Cardiac muscle cell (in vitro differentiated cells and primary cell): ENCODE data around the gene ZNF469. TPM values are rescaled to one million over a fixed set of nuclear protein-coding genes. Genes with fewer than 3 reads are reported as not detected.

Experiments used
- DNase-seq, 2 donors: peaks; one replicate each; pipeline versions ENCODE4 v3.0.0 to v3.0.0-alpha.2; 2010 to 2017; ENCODE audit warnings: low read depth in 1 of 2, low spot score in 1 of 2
- H3K27ac ChIP-seq: fragments of 200-600 bp; sonication (generic); 2 replicates; pipeline ENCODE4 v1.5.1; 2016
- H3K27me3 ChIP-seq: fragments of 200-600 bp; sonication (generic); 2 replicates; pipeline ENCODE4 v1.6.0; 2016; ENCODE audit warnings: control low read depth
- H3K36me3 ChIP-seq: fragments of 200-600 bp; sonication (generic); 2 replicates; pipeline ENCODE4 v1.5.1; 2016; ENCODE audit warnings: control low read depth
- H3K4me1 ChIP-seq: fragments of 200-600 bp; sonication (generic); 2 replicates; pipeline ENCODE4 v1.8.1; 2017; ENCODE audit warnings: low read depth, mild to moderate bottlenecking, mixed run types
- H3K4me3 ChIP-seq: fragments of 200-600 bp; sonication (generic); 2 replicates; pipeline ENCODE4 v1.5.1; 2016; ENCODE audit warnings: mild to moderate bottlenecking
- H3K9me3 ChIP-seq: fragments of 200-600 bp; sonication (generic); 2 replicates; pipeline ENCODE4 v1.5.1; 2017; ENCODE audit warnings: low read depth, mild to moderate bottlenecking, control low read depth
- polyA plus RNA-seq: library from polyadenylated mRNA; unstranded; fragments of >200 nt; fragmentation: Nextera tagmentation; extraction: Ambion mirVana; gene quantifications from 2 replicates; pipeline ENCODE4 v1.2.1, GENCODE V29; 2016
- total RNA-seq: library from RNA; depleted of rRNA; stranded (reverse); fragments of >200 nt; gene quantifications from 2 replicates; pipeline ENCODE4 v1.2.3, GENCODE V29; 2016
- TF ChIP-seq, protein P1 (sequence below): IDR thresholded peaks from 2 replicates; pipeline ENCODE4 v1.5.1; 2012; ENCODE audit warnings: low read depth, mild to moderate bottlenecking, low read length

Gene ZNF469
- total and polyA plus RNA-seq, 2 experiments from 2014 or later, result 0.09 to 0.24 TPM

DNA sequence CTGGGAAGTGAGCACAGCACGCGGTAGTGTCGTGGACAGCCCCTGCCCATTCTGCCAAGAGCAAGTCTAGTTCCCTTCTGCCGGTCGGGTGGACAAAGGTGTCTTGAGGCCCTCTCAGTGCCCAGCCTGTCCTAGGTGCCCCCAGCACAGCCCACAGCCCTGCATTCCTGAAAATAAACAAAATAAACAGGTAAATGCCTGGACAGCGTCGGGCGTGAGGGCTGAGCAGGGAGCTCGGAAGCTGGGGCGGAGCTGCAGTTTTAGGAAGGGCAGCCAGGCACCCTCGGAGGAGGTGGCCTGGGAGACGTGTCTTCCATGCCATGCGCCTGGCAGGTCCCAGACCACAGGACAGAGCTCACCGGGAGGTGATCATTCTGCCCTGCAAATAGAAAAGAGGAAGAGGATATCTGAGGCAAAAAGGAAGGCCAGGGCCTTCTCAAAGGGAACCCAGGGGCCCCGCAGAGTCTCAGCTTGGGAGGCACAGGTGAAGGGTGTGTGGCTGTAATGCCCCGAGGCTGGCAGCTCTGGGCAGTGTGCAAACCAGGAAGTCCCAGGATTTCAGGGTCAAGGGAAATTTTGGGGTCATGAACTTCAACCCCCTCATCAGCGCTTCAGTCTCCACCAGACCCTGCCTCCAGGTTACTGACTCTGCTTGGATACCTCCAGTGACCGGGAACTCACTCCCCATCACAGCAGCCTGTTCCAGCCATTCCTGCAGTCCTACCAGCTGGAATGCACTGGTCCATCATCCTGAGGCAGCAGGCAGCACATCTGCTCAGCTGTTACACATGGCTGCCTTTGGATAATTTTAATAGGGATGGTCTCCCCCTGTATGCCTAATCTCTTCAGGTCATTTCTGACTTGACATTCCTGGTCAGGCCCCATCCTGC is 1.7 kb downstream of the ZNF469 start:
- Histone ChIP-seq H3K27ac (no peak overlapping the region), H3K9me3 (no peaks in the 10 kb centered on the region), H3K27me3 (peaks cover 82% of the 10 kb centered on the region), H3K4me3 (no peak overlapping the region), H3K36me3 (no peaks in the 10 kb centered on the region), H3K4me1 (no peaks in the 10 kb centered on the region)
- no peak for DNase-seq
- TF ChIP-seq, protein P1, sequence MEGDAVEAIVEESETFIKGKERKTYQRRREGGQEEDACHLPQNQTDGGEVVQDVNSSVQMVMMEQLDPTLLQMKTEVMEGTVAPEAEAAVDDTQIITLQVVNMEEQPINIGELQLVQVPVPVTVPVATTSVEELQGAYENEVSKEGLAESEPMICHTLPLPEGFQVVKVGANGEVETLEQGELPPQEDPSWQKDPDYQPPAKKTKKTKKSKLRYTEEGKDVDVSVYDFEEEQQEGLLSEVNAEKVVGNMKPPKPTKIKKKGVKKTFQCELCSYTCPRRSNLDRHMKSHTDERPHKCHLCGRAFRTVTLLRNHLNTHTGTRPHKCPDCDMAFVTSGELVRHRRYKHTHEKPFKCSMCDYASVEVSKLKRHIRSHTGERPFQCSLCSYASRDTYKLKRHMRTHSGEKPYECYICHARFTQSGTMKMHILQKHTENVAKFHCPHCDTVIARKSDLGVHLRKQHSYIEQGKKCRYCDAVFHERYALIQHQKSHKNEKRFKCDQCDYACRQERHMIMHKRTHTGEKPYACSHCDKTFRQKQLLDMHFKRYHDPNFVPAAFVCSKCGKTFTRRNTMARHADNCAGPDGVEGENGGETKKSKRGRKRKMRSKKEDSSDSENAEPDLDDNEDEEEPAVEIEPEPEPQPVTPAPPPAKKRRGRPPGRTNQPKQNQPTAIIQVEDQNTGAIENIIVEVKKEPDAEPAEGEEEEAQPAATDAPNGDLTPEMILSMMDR, result no peak

DNA sequence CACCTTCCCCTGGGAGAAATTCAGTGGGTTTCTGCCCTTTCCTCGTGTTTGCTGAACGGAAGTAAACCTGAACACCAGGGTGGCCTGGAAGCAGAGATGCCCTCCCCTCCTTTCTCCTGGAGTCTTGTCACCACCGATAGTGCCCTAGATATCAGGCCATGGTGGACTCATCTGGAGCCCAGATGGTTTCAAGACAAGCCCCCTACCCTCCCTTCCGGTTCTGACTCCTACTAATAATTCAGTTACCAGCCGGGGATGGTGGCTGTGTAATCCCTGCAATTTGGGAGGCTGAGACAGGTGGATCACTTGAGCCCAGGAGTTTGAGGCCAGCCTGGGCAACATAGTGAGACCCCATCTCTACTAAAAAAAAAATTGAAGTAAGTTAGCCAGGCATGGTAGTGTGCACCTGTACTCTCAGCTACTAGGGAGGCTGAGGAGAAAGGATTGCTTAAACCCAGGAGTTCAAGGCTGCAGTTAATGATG is 2.4 kb downstream of the ZNF469 start:
- H3K4me1 ChIP-seq, result no peaks in the 10 kb centered on the region
- DNase-seq, result no peak
- peaks cover 85% of the 10 kb centered on the region for H3K27me3 ChIP-seq

DNA sequence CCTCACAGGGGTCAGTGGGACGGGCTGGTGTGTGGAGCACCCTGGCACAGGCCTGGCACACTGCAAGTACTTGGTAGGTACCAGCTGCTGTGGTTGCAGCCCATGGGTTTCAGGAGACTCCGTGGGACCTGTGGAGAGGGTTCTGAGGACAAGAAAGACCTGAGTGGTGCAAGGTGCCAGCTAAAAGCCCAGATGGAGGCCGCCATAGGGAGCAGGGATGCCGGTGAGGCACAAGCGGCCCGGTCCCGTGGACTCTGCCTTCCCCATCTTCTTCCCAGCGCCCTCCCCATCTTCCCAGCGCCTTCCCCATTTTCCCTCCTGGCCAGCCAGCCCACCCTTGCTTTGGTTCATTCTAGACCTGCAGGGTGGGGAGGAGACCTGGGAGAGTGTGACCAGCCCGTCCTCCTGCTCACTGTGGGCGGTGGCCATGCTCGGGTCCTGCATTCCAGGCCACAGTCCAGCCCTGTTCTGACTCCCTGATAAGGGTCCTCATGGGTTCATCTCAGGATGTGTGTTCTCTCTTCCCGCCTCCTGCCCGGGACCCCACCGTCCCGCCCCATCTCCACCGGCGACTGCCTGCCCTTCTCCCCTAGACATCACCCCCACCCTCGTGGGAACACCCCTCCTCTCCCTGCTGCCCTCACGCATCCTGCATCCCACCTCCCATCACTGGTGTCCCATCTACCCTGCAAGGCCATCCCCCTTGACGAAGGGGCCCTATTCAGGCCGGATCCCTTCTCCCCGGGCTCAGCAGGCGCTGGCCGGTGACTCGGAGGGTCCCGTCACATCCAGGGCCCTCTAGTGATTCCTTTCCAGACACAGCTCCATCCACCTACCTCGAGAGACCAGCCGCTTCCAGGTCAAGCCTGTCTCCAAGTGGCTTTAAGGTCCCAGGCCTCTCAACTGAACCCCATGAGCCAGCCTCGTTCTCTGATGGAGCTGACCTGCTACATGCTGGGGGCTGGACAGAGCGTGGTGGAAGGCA is 3.4 kb downstream of the ZNF469 start:
- TF ChIP-seq, protein P1, result no peak
- Histone ChIP-seq H3K36me3 (no peaks in the 10 kb centered on the region), H3K27me3 (peaks cover 95% of the 10 kb centered on the region), H3K27ac (no peak overlapping the region), H3K9me3 (no peaks in the 10 kb centered on the region), H3K4me1 (no peaks in the 10 kb centered on the region), H3K4me3 (no peak overlapping the region)
- no peak for DNase-seq

More for the DNA sequence above, 2.4 kb downstream of the ZNF469 start:
- no peaks in the 10 kb centered on the region for H3K9me3 ChIP-seq
- H3K4me3 ChIP-seq, result no peak overlapping the region
- no peaks in the 10 kb centered on the region for H3K36me3 ChIP-seq
- no peak overlapping the region for H3K27ac ChIP-seq
- TF ChIP-seq, protein P1, result no peak

DNA sequence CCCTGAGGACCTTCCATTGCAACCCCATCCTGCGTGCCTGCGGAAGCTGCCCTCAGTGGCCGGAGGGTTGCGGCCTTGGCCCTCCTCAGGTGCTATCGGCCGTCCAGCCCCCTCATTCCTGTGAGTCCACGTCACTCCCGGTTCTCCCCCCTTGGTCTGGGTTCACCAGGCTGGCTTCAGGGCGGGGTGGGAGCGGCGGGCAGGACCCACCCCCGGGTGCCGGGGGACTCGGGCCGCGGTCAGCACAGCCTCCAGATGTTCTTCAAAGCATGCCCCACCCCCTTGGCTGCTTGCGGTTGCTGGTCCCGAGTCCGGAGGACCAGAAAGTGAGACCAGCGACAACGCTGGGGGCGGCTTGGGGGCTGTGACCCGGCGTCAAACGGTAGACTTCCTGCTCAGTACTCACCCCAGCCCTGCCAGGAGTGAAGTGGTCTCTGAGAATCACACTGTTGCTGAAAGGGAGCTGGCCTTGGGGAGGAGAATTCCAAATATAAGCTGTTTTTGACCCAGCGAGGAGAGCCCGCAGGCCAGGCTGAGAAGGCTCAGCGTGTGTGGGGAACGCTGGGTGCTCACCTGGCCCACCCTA is 4.5 kb downstream of the ZNF469 start:
- DNase-seq, result no peak
- H3K27me3 ChIP-seq, result peaks cover 93% of the 10 kb centered on the region
- H3K36me3 ChIP-seq, result no peaks in the 10 kb centered on the region
- H3K9me3 ChIP-seq, result no peaks in the 10 kb centered on the region
- no peaks in the 10 kb centered on the region for H3K4me1 ChIP-seq
- H3K27ac ChIP-seq, result no peak overlapping the region
- no peak overlapping the region for H3K4me3 ChIP-seq
- TF ChIP-seq, protein P1, result no peak
